ENCODE data around the gene SCEL.

SCEL gene

DNA sequence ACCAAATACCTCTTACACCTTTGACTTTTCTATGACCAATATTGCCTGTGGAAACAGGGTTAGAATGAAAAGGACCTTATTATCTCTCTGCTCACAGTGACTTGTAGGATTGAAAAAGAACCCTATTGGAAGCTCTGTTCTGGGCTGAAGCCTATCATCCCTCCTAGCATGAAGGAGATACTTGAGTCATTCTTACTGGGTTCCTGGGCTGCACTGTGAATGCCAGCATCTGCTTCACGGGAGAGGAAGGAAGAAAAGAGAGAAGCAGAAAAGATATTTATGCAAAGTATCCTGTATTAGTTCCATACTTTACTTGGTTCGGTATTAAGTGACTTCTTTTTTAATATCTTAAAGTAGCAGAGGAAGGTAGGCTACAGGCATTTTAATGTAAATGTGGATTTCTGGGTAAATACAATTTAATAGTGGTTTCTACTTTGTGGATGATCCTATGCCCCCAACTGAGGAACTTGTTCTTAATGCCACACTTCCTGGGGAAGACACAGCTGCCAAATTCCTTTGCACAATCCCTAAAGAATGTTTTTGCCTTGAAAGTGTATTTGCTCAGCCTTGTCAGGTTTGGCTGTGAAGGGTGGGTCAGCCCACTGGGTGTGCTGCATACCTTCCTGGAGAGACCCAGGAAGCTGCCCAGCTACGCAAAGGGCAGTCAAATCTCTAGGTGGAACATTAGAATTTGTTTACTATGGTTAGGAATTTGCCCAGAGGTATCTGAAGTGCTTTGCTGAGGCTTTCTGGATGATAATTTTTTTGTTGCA is 13.7 kb upstream of the SCEL start:
- DNase-seq = no peak

DNA sequence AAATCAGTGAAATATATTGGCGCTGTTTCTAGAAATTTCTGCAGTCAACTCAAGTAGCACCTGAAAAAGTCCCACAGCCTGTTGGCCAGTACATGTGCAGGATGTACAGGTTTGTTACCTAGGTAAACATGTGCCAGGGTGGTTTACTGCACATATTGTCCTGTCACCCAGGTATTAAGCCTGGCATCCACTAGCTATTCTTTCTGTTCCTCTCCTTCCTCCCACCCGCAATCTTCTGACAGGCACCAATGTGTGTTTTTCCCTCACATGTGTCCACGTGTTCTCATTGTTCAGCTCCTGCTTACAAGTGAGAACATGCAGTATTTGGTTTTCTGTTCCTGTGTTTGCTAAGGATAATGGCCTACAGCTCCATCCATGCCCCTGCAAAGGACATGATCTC is 13.1 kb upstream of the SCEL start:
- no peak for DNase-seq

DNA sequence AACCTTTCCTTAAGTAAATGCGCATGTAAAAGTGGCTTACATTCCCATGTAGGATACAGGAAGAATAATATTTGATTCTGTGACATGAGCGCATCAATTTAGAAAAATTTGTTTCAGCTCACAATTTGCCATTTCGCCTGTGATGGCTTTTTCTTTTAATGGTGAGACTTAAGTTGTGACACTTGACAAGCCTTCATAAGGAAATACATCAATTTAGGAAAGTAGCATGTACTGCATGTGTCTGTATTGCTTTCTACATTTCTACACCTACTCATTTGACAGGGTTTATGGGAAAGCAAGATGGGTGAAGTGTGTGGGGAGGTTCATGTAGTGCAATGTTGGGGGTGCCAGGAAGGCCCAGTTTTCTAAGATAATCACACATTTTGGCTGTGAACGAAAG is 12.1 kb upstream of the SCEL start:
- no peak for DNase-seq

DNA sequence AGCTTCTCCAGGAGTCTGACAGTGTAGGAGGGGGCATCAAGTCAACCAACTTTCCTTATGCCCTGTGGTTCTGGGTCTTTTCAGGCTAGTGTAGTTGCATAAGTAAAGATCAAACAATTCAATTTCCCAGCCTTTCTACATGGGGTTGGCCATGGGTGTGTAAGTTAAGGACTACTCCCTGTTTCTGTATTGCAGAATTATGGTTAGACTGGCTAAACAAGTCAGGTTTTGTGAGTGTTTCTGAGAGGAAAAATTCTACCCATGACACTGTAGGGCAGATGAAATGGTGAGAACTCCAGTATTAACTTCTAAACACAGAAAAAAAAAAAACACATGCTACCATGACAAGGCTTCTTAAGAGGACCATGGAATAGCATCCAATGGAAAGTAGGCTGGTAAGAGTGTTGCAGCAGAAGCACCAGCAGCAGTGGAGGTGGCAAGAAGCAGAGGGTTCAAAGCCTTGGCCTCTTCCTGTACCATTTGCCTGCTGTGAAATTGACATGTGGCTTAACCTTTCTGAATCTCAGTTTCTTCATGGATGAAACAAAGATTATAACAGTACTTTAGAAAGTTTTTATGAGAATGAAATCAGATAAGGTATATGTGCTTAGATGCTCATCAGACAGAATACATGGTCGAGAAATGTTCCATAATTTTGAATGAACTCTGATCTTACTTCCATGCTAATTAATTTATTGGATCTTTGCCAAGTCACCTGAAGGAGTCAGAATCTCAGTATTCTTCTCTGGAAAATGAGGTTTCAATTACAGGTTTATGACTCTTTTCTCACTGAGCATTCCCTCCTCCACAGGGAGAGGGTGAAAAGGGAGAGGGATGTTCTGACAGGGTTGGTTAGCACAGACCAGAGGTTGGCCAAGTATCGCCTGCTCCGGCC is 11.4 kb upstream of the SCEL start:
- no peak for DNase-seq

DNA sequence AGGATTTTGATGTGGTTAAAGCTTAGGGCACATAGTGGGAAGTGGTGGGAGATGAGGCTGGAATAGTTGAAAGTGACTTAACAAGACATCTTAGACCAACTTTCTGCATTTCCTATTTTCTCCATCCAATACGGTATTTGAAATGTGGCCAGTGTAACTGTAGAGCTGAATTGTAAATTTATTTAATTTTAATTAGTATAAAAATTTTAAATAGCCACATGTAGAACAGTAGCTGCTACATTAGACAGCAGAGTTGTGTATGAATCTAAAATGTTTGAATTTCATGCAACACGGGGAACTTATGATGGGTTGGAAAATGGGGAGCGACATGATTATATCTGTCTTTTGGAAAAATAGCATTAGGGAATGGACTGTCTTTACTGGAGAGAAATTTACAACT is 7.1 kb upstream of the SCEL start:
- no peak for DNase-seq

DNA sequence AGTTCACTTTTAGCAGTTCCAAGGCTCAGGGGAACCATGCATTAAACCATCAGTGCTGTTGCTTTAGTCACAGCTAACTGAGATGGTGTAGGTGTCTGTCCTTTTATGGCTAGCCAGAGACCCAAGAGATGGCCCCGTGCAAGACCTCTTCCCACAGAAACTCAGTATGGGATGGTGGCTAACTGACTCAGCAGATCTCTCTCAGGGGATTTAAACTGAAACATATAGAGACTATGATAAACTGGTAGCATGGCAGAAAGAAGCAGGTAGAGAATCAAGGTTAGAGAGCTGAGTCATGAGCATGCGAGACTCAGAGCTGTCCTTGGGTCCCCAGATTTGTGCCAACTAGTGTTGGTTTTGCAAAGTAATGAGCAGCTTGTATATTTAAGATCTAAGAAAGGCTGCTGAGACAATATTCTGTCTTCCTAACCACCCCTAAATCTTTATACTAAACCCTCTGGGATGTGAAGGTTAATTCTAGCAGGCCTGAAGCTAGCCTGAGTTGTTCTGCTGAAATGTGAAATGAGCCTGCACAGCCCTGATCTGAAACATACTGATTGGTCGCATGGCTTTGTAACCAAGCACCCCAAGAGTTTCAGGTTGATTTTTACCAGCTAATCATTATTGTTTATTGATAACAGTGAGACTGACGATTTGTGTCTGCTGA is 6.5 kb upstream of the SCEL start:
- no peak for DNase-seq

DNA sequence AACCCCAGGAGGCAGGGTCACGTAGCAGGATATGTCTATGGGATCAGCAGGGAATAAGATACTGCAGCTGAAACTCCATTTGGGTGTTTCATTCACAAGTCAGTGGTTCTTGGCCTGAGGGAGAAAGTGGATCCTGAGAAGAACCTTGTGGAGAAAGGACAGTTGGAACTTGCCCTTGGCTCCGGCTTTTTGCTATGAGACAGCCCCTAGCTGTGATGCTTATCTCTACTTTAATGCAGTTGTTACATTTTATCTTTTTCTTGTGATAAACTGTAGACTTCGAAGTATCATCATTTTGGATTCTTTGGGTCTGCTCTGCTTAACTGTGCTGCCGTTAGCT is 6.0 kb upstream of the SCEL start:
- DNase-seq = no peak

DNA sequence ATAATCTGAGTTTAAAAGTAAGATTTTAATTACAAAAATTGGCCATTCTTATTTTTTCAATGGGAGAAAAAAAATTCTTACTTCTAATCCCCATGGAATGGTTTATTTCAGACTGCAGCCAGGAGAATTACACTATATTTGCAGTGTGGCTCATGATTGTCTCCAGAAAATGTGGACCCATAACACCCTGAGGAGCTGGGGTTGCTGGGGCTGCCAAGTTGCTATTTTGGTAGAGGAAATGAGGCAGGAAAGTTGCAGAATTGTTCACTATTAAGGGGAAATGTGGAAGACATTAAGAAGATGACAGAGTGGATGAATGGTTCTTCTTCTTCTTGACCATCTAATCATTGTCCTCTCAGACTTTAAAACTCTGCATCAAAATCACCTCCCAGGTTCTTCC is 4.6 kb upstream of the SCEL start:
- no peak for DNase-seq

DNA sequence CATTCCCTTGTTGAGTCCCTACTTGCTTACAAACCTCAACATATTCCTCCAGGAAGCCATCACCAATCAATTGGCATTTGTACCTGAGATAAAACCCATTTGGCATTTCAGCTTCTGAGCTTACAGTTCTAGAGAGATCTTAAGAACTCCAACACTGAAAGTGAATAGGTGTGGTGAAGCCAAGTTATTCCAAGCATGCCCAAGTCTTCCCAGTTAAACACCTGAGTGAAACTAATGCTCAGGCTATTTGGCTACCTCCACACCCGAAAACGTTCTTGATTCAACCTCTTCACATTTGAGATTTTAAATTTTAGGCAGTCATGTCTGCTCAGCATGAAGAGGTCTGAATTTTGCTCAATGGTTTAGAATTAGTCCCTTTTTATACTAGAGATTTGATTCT is 2.5 kb upstream of the SCEL start:
- no peak for DNase-seq

DNA sequence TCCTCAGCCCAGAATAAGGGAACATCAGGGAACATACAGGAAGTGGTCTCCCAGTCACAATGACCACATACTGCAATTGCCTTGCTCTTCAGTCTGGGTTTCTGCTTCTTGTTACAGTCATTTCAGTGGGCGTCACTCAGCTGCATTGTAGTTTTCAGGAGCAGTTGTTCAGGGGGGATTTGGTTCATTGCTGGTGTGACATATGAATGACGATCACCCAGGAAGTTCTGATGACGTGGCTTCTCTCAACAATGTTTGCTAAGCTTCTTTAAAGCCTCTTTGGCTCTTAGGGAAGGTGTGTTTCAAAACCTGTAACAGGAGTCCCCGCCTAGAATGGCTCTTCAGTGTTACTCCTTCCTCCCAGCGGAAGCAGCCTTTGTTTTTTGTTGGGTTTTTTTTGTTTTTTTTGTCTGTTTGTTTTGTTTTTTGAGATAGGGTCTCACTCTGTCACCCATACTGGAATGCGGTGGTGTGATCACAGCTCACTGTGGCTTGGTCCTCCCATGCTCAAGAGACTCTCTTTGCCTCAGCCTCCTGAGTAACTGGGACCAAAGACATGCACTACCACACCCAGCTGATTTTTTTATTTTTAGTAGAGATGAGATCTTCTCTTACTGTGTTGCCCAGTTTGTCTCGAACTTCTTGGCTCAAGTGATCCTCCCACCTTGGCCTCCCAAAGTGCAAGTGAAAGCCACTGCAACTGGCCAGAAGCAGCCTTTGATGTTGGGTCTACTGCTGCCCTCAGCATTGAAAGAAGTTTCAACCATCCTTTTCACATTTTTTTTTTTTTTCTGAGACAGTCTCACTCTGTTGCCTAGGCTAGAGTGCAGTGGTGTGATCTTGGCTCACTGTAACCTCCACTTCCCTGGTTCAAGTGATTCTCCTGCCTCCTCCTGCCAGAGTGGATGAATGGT is 1.4 kb upstream of the SCEL start:
- DNase-seq = no peak

DNA sequence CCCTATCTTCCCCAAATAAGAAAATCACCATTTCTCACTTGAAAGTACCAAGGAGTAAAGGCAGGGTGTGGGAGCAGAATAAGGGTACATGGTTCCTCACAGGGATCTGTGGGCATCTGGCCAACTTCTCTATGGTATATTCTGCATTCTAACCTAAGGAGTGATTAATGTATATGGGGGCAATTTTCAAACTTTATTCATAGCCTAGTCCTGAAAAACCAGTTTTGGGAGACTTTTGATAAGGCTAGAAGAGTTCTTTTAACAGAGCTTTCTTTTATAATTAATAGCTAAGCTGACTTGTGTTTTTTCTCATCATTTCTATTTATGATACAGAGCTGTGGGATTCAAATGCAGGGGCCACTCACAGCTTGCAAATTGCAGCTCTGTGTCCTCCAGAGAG is 852 bp downstream of the SCEL start:
- no peak for DNase-seq

DNA sequence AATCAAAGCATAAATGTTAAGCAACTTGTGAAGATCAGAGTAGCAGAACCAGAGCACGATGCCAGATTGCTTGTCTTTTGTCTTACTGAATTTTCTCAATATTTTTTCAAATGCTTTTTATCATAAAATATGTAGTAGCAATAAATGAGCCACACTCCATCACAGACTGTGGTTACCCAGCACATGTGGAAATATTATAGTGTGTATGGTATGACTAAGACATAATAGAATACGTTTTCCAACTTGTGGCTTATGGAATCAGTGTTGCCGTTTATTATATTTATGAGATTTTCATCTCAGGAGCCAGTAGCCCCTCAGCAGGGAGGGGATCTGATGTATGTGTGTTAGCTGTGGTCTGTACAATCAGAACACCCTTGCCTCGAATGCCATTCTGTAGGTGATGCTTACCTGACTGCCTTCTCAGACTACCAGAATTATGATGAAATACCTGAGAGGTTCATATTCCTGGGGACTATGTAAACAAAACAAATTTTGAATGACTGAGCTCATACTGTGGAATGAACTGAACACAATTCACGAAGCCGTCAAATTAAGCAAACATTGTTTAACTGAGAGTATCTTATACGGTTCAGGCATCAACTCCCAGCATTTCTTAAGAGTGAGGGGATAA is 1.9 kb downstream of the SCEL start:
- no peak for DNase-seq

DNA sequence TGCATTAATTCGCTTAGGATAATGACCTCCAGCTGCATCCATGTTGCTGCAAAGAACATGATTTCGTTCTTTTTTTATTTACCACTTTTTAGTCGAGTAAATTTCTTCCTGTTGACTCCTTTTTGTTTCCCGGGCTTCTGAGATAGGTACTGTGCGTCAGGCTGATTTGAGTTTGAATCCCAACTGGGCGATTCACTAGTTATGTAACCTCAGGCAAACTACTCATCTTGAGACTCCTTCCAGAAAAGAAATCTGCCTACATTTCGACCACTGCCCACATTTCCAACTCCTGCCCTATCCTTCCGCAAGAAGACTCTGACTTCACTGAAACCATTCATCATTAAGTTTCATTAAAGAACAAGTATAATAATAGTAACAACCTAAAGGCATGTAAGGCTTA is 8.2 kb downstream of the SCEL start:
- DNase-seq = no peak

DNA sequence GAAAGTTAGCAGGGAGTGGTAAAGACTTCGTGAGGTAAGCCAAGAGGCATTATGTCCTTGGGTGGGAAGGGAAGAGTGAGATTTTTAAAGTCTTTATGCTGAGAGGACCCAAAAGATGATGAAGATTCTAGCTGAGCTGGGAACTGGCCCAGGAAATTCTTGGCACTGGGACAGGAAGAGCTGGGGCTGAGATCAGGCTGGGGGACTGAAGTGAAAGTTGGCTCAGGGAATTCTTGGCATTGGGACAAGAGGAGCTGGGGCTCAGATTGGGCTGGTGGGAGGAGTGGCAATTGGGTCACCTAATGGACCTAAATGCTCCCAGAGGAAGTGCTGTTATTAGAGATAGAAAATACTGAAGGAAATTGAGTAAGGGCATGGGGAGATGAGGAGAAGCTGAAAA is 8.8 kb downstream of the SCEL start:
- DNase-seq = no peak

DNA sequence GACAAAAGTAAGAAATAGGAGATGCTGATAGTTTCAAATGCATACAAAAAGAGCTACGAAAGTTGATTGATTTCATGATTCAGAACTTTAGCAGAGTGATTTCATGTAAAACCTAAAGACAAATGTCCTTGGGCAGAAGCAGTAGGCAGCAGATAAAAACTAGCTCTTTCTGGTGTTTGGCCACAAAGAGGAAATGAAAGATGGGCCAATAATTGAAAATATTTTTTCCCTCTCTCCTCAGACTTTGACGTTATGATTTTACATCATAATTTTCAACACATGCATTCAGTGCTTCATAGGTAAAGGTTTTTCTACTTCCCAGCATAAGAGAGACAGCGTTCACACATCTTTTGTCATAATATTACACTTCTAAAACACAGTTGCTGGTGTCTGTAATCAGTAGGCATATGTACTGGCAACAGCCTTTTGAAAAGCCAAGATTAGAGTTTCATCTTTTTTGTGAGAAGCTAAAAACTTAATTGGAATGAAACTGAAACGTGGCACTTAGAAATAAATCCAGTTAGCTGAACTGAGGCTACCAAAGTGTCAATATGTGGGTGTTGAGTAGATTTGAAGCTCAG is 9.3 kb downstream of the SCEL start:
- DNase-seq = no peak

DNA sequence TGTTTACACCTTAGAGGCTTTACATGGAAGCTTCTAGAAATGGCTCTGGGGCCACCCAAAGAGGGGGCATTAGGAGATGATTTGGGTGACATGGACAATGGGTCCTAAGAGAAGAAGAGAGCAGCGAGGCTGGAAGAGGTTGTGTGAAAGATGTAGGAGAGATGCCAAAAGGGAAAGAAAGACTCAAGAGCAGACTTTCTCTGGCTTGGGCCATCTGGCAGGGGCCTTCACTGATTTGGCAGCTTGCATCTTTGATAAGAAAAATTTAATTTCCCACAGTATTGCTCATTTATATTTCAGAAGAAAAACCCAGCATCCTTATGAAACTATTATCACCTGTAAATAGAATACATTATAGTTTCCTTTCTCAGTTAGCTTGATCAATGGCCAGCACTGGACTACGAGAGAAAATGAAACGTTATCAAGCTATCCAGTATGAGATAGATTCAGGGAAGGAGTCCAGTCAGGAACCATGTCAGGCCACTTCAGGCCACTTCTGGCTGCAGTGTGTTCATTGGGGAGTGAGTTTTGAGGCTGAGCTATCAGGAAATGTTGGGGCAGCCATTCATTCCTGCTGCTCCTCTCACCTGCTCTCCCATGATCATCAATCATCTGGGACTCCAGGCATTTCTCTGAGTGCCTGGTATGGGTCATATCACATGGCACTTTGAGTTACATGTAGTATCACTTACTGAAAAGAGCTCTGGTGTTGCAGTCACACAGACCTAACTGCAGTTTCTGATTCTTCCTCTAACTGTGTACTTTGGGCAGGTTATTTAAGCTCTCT is 10.3 kb downstream of the SCEL start:
- no peak for DNase-seq

DNA sequence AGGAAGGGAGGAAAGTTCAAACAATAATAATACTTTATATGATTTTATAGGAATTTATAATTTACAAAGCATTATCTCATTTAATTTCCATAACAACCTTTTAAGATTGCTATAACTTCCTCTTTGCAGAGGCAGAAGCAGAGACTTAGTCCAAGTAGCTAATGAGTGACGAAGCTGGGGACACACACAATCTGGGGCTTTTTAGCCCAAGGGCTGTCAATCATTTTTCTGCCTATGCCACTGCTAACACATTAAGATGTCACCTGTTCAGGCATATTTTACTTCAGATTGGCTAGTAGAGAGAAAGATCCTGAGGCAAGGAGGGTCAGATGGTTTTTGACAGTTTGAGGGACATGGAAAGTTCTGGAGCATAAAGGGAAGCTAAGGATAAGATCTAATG is 12.6 kb downstream of the SCEL start:
- DNase-seq = no peak

DNA sequence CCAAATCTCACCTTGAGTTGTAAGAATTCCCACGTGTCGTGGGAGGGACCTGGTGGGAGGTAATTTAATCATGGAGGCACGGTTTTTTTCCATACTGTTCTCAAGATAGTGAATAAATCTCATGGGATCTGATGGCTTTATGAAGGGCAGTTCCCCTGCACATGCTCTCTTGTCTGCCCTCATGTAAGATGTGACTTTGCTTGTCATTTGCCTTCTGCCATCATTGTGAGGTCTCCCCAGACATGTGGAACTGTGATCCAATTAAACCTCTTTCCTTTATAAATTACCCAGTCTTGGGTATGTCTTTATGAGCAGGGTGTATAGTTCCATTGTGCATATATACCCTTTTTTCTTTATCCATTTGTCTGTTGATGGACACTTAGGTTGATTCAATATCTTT is 13.1 kb downstream of the SCEL start:
- DNase-seq = no peak

DNA sequence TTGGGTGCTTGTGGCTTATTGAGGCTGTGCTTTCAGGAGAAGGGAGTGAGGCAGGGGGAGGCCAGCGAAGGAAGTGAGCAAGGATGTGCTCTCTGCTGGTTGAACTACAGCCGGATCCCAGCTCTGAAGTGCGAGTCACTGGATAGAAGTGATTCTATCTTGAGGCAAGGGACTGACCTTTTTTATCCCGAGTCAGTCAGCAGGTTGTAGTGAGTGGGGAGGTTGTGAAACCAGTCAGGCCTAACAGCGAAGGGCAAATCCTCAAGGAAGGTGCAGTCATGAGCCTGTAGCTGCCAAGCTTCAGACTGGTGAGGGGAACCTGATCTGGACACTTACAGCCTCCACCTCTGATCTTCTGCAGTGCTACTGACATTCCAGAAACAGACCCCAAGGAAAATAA is 18.6 kb downstream of the SCEL start:
- no peak for DNase-seq

DNA sequence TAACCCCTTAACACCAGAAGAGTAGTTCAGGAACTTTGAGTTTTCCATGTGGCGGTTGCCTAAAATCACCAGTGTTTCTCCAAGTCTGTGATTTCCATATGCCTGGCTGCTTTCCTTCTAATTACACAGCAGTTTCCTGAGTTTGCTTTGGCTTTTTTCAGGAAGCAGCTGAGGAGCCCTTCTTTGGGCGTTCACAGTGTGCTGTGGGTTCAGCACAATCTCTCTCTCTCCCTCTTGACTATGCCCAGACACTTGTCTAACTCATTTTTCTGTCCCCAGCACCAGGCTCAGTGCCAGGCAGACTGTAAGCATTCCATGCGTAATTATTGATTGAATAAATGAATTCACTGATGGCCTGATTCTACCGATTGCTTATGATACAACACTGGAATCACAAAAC is 19.7 kb downstream of the SCEL start:
- no peak for DNase-seq

DNA sequence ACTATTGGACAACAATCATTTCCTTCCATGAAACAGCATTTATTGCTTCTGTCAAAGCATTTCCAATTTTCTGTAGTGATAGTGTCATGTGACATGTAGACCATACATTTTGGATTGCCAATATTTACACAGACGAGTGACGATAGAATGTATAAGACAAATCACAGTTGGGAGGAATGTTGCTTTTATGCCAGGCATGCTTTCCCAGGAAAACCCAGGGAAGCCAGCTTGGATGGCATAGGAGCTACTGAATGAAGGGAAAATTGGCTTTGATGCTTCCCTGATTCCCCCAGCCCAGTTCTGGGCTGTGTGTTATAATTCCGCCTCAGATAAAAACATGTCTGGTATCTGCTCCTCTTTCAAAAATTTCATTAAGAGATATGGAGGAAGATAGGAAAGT is 22.5 kb downstream of the SCEL start:
- no peak for DNase-seq

Data from activated CD4-positive, alpha-beta T cell treated with anti-CD3 and anti-CD28 coated beads, Interleukin-2, amount 50 U/mL, for 4 hours (primary cell).